ENCODE measurements around the gene PODNL1.

DNA sequence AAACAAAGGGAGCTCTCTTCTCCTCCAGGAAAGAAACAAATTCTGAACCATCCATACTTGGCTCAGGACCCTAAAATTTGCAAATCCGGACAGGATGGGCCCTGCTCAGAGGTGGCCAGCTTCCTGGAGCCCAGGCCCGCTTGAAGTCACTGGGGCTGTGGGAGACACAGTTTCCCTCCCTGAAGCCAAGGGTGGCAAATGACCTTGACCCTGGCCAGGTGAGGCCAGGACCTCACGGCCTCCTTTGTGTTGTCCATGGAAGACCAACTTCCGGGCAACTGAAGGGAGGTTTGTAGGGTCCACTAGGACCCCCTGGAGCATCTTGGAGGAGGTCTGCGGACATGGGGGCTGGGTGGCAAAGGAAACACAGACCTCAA, 55.8 kb downstream of the PODNL1 start:
- no peak for TF ChIP-seq POLR2A (IDR thresholded peaks at IDR 0.05; ENCODE audit: low read length)
- TF ChIP-seq GATA1 (IDR thresholded peaks at IDR 0.05; ENCODE audit: low read depth, low read length): no peak
